ENCODE results near the gene CCDC70.

GRCh38 chr13:51832471-51833152 lies 29.2 kb upstream of the CCDC70 start:
- TF ChIP-seq GATA3 (IDR thresholded peaks at IDR 0.05; ENCODE audit: low read depth, low read length), result no peak
- no peak for TF ChIP-seq GATA2 (IDR thresholded peaks at IDR 0.05; ENCODE audit: low read depth, low read length)

All from SH-SY5Y (cell line).